HEK293T (cell line): ENCODE results near the gene R3HDM2.

ENCODE experiments used
- CTCF ChIA-PET: fragments of 350-600 bp; formaldehyde crosslinking; extraction: SDS; loops from one replicate; lab custom pipeline; 2021; ENCODE audit warnings: antibody characterized with exemption, inconsistent platforms; lab: Yijun Ruan, JAX
- POLR2A ChIA-PET: fragments of 350-600 bp; formaldehyde crosslinking; extraction: SDS; loops from one replicate; lab custom pipeline; 2020; ENCODE audit warnings: antibody characterized with exemption, inconsistent platforms; lab: Yijun Ruan, JAX
- DNase-seq: peaks from one replicate; pipeline ENCODE4 v3.0.0; 2012; ENCODE audit warnings: mixed read lengths; ENCODE audit errors: extremely low spot score
- ARNT ChIP-seq: fragments of 450-650 bp; IDR thresholded peaks from 2 replicates; pipeline ENCODE4 v1.6.1; 2017; ENCODE audit warnings: mild to moderate bottlenecking
- BHLHE40 ChIP-seq: fragments of 450-650 bp; IDR thresholded peaks from 2 replicates; pipeline ENCODE4 v1.6.1; 2016; ENCODE audit warnings: mild to moderate bottlenecking, moderate library complexity, borderline replicate concordance
- CTBP1 ChIP-seq: fragments of 450-650 bp; IDR thresholded peaks from 2 replicates; pipeline ENCODE4 v1.6.1; 2016; ENCODE audit warnings: borderline replicate concordance
- ELF4 ChIP-seq: fragments of 450-650 bp; IDR thresholded peaks from 2 replicates; pipeline ENCODE4 v1.6.1; 2017; ENCODE audit warnings: antibody characterized with exemption
- FOXA1 ChIP-seq: fragments of 450-650 bp; IDR thresholded peaks from 2 replicates; pipeline ENCODE4 v1.6.1; 2016; ENCODE audit warnings: mild to moderate bottlenecking
- FOXK2 ChIP-seq: fragments of 450-650 bp; IDR thresholded peaks from 2 replicates; pipeline ENCODE4 v1.6.1; 2016; ENCODE audit warnings: mild to moderate bottlenecking
- FOXM1 ChIP-seq: fragments of 450-650 bp; IDR thresholded peaks from 2 replicates; pipeline ENCODE4 v1.6.1; 2017; ENCODE audit warnings: mild to moderate bottlenecking, borderline replicate concordance
- HDGF ChIP-seq: fragments of 450-650 bp; IDR thresholded peaks from 2 replicates; pipeline ENCODE4 v1.6.1; 2017; ENCODE audit warnings: antibody characterized with exemption, borderline replicate concordance
- L3MBTL2 ChIP-seq: fragments of 450-650 bp; conservative IDR thresholded peaks from 2 replicates; pipeline ENCODE4 v1.6.1; 2016; ENCODE audit warnings: mild to moderate bottlenecking
- LEF1 ChIP-seq: fragments of 450-650 bp; IDR thresholded peaks from 2 replicates; pipeline ENCODE4 v1.6.1; 2017; ENCODE audit warnings: mild to moderate bottlenecking, borderline replicate concordance
- NFRKB ChIP-seq: fragments of 450-650 bp; IDR thresholded peaks from 2 replicates; pipeline ENCODE4 v1.6.1; 2016; ENCODE audit warnings: mild to moderate bottlenecking, moderate library complexity
- PKNOX1 ChIP-seq: fragments of 450-650 bp; IDR thresholded peaks from 2 replicates; pipeline ENCODE4 v1.6.1; 2016
- SP1 ChIP-seq: fragments of 450-650 bp; IDR thresholded peaks from 2 replicates; pipeline ENCODE4 v1.6.1; 2017
- SUZ12 ChIP-seq: fragments of 450-650 bp; IDR thresholded peaks from 2 replicates; pipeline ENCODE4 v1.6.1; 2016; ENCODE audit warnings: mild to moderate bottlenecking
- TARDBP ChIP-seq: fragments of 450-650 bp; IDR thresholded peaks from 2 replicates; pipeline ENCODE4 v1.6.1; 2016
- ZNF384 ChIP-seq: fragments of 450-650 bp; IDR thresholded peaks from 2 replicates; pipeline ENCODE4 v1.6.1; 2016

The R3HDM2 gene

GRCh38 chr12:57395121-57395520 lies 35.7 kb downstream of the R3HDM2 start:
- POLR2A ChIA-PET, result no interaction called here
- TF ChIP-seq HDGF, result no peak
- TF ChIP-seq TARDBP, result no peak
- no peak for TF ChIP-seq BHLHE40
- no peak for TF ChIP-seq ZNF384
- TF ChIP-seq SUZ12, result no peak
- TF ChIP-seq LEF1, result no peak
- TF ChIP-seq NFRKB, result no peak
- TF ChIP-seq FOXA1, result no peak
- no peak for TF ChIP-seq PKNOX1
- no peak for TF ChIP-seq ELF4
- TF ChIP-seq L3MBTL2, result no peak
- TF ChIP-seq FOXM1, result no peak
- no peak for TF ChIP-seq CTBP1
- no peak for TF ChIP-seq FOXK2
- no peak for TF ChIP-seq ARNT
- no peak for TF ChIP-seq SP1
- DNase-seq, result no peak
- CTCF ChIA-PET, result no interaction called here

GRCh38 chr12:57390174-57390573 lies 40.7 kb downstream of the R3HDM2 start:
- ChIA-PET CTCF (no interaction called here), POLR2A (interaction anchor here (2.2 kb wide), 1 partner anchor 40 kb away, joined by 4 read pairs; no protein-coding TSS in a partner anchor)
- TF ChIP-seq ARNT, result no peak
- no peak for TF ChIP-seq NFRKB
- TF ChIP-seq FOXA1, result no peak
- no peak for TF ChIP-seq SUZ12
- no peak for TF ChIP-seq BHLHE40
- TF ChIP-seq FOXM1, result no peak
- TF ChIP-seq LEF1, result no peak
- no peak for TF ChIP-seq SP1
- TF ChIP-seq PKNOX1, result no peak
- TF ChIP-seq ELF4, result no peak
- no peak for TF ChIP-seq HDGF
- no peak for TF ChIP-seq ZNF384
- TF ChIP-seq CTBP1, result no peak
- TF ChIP-seq L3MBTL2, result no peak
- no peak for TF ChIP-seq TARDBP
- no peak for TF ChIP-seq FOXK2
- no peak for DNase-seq

- TF ChIP-seq LEF1 (no peak), HDGF (no peak), TARDBP (no peak), SP1 (no peak), FOXM1 (no peak), SUZ12 (no peak), ARNT (no peak), CTBP1 (no peak), ZNF384 (no peak), ELF4 (no peak), BHLHE40 (no peak), FOXA1 (no peak), L3MBTL2 (no peak), NFRKB (no peak), PKNOX1 (no peak), FOXK2 (no peak)
- DNase-seq, result no peak
- ChIA-PET POLR2A (interaction anchor here (1.1 to 2.2 kb wide), 2 partner anchors 12 to 41 kb away, joined by 3 to 4 read pairs; no protein-coding TSS in a partner anchor), CTCF (no interaction called here)
These were observed 41.8 kb downstream of the R3HDM2 start for GRCh38 chr12:57389033-57389432.

- POLR2A ChIA-PET, result interaction anchor here (1.1 to 2.2 kb wide), 2 partner anchors 13 to 42 kb away, joined by 3 to 4 read pairs; no protein-coding TSS in a partner anchor
- DNase-seq, result no peak
- CTCF ChIA-PET, result no interaction called here
- TF ChIP-seq ELF4 (no peak), FOXM1 (no peak), SP1 (no peak), LEF1 (no peak), CTBP1 (no peak), PKNOX1 (no peak), HDGF (no peak), TARDBP (no peak), ZNF384 (no peak), L3MBTL2 (no peak), BHLHE40 (no peak), SUZ12 (no peak), FOXA1 (no peak), FOXK2 (no peak)
These were observed 42.4 kb downstream of the R3HDM2 start for GRCh38 chr12:57388425-57388824.

- DNase-seq, result no peak
- CTCF ChIA-PET, result no interaction called here
- POLR2A ChIA-PET, result no interaction called here
- TF ChIP-seq SUZ12, result no peak
- TF ChIP-seq BHLHE40, result no peak
- no peak for TF ChIP-seq FOXA1
- TF ChIP-seq TARDBP, result no peak
- TF ChIP-seq NFRKB, result no peak
- no peak for TF ChIP-seq HDGF
- no peak for TF ChIP-seq LEF1
- TF ChIP-seq ELF4, result no peak
- no peak for TF ChIP-seq CTBP1
- no peak for TF ChIP-seq PKNOX1
- TF ChIP-seq L3MBTL2, result no peak
- TF ChIP-seq FOXM1, result no peak
- no peak for TF ChIP-seq SP1
- no peak for TF ChIP-seq ZNF384
- TF ChIP-seq ARNT, result no peak
- TF ChIP-seq FOXK2, result no peak
These were observed 44.6 kb downstream of the R3HDM2 start for GRCh38 chr12:57386187-57386720.
